ENCODE data around the gene SLC25A1.

SLC25A1 gene

DNA sequence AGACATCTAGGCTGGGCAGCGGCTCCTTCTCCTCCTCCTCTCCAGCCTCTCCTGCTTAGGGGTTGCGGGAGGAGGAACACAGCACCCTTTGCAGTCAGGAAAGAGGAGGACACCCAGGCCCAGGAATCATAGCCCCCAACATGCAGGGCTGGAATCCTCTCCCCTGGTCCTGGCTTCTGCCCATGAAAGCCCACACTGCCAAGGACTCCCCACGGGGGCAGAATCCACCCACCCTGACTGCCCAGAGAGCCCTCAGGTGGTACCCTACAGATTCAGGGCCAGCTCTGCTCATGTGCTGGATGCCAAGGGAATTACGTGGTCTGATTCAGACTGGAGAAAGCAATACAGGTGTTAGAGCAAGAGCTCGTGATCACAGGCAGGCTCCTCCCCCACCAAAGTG is 38.6 kb downstream of the SLC25A1 start:
- DNase-seq (ENCODE audit: low read depth in 2 of 2, low spot score in 1 of 2): no peak

GRCh38 chr22:19139001-19139356 is 39.6 kb downstream of the SLC25A1 start:
- no peak for DNase-seq (ENCODE audit: low read depth in 2 of 2, low spot score in 1 of 2)

DNA sequence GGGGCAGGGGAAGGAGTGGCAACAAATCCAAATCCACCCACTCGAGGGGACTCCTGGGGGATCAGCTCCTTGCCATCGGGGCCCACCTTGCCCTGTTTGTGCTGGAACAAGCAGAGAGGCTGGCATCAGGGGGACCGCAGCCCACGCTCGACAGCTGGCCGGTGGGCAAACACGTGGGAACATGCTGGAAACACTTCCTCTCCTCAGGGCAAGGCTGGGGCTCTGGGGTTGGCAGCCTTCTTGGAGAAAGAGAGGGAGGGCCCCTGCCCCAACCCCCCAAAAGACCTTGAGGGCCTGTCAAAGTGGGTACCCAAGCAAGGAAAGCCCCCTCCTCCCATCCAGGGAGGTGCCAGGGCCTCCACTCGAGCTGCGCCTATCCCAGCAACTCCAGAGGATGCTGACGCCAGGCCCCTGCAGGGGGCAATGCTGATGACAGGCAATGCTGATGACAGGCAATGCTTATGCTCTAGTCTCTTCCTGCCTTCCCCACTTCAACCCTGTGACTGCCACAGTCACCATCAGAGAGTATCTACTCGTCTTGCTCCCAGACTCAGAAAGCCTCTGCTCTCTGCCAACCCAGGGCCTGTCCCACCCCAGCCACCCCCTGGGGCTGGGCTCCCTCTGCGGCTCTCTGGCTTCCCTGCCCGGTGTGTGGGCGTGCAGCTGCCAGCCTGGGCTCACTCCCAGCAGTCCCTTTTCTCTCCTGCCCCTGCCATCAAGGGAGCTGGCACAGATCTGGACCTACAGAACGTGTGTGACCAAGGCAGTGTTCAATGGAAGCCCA is 40.1 kb downstream of the SLC25A1 start:
- DNase-seq (ENCODE audit: low read depth in 2 of 2, low spot score in 1 of 2): no peak

- DNase-seq (ENCODE audit: low read depth in 2 of 2, low spot score in 1 of 2): no peak
Measured at GRCh38 chr22:19137384-19138216, 40.9 kb downstream of the SLC25A1 start.

GRCh38 chr22:19136915-19137314 is 41.6 kb downstream of the SLC25A1 start:
- DNase-seq (ENCODE audit: low read depth in 2 of 2, low spot score in 1 of 2): no peak

GRCh38 chr22:19134874-19135273 is 43.7 kb downstream of the SLC25A1 start:
- DNase-seq (ENCODE audit: low read depth in 2 of 2, low spot score in 1 of 2): no peak

GRCh38 chr22:19134176-19134831 is 44.2 kb downstream of the SLC25A1 start:
- DNase-seq (ENCODE audit: low read depth in 2 of 2, low spot score in 1 of 2): no peak

GRCh38 chr22:19133561-19133960 is 45.0 kb downstream of the SLC25A1 start:
- DNase-seq (ENCODE audit: low read depth in 2 of 2, low spot score in 1 of 2): no peak

DNA sequence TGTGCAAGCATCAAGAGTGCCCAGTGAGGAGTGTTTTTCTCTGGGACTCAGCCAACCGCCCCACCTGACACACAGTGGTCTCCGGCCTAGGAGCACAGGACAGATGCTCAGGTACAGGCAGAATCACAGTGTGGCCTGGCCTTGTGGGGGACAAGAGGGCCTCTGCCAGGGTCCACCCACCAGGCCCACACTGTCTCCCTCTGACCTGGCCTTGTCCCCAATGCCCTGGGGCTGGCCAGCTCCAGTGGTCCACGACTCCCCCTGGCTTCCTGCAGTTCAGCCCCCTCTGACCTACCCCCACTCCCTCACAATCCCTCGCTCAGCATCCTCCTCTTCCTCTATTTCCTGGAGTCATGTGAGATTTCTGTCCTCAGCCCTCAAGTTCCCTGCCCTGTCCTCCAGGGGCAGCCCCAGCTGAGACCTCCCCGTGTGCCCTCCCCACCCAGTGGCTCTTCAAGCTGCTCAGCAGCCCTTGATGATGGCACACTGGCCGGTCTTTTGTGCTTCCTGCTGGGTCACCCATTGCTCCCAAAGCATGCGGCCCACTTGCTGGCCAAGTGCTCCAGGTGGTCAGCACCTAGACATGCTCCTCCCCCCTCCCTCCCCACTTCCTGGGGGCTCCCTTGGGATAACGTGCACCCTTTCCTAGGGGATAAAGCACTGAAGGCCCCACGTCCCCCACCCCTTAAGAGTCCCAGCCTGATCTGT is 45.7 kb downstream of the SLC25A1 start:
- no peak for DNase-seq (ENCODE audit: low read depth in 2 of 2, low spot score in 1 of 2)

GRCh38 chr22:19132153-19132552 is 46.4 kb downstream of the SLC25A1 start:
- no peak for DNase-seq (ENCODE audit: low read depth in 2 of 2, low spot score in 1 of 2)

GRCh38 chr22:19131685-19132015 is 46.9 kb downstream of the SLC25A1 start:
- no peak for DNase-seq (ENCODE audit: low read depth in 2 of 2, low spot score in 1 of 2)

- no peak for DNase-seq (ENCODE audit: low read depth in 2 of 2, low spot score in 1 of 2)
Measured at GRCh38 chr22:19130959-19131684, 47.4 kb downstream of the SLC25A1 start, which contains the start of gene TSSK2. Gene TSSK2 (plus strand): TSS chr22:19131308. CDS start chr22:19131400, 92 bp downstream.

DNA sequence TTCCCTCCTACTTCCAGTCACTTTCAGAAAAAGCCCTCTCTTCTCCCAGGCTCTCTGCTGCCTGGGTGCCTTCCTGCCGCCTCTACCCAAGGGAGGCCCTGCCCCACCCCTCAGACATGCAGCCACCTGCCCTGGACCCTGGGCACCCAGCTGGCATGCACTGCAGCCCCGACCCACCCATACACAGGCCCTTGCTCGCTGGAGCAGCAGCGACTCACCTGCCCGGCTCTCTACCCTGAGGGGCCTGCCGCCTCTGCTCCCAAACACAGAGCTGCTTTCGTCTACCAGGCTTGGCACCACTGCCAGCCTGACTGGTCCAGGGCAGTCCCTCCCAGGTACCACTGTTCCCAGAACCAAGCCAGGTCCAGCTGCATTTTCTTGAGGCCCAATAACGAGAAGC is 48.7 kb downstream of the SLC25A1 start:
- no peak for DNase-seq (ENCODE audit: low read depth in 2 of 2, low spot score in 1 of 2)

DNA sequence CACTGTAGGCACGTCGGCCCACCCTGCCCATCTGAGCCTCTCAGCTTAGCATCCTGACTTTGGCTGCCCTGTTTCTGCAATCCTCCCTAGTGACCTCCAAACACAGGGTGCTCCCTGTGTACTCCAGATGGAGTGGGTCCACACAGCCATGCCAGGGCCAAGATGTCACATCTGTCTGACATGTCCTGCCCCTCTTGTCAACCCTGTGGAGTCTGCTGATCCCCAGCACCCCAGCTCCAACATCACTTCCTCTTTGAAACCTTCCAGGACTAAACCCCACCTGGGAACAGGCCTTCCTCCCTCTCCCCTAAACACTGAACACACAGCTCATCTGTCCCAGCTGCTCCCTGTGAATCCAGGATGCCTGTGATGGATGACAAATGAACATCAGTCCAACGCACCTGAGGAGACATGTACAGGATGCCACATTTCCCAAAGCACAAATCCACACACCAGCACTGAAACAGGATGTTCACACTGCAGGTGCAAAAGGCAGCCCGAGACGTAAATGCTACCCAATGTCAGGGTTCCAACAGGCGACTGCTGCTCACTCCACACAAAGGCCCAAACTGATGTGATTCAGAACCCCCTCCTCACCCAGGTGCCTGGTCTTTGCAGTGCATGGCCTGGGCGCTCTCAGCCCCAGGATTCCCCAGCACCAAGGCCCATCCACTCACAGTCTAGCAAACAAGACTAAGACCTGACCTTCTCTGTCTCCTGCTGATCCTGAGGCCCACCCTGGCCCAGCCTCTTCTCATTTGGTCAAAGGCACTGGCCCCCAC is 49.4 kb downstream of the SLC25A1 start:
- no peak for DNase-seq (ENCODE audit: low read depth in 2 of 2, low spot score in 1 of 2)

DNA sequence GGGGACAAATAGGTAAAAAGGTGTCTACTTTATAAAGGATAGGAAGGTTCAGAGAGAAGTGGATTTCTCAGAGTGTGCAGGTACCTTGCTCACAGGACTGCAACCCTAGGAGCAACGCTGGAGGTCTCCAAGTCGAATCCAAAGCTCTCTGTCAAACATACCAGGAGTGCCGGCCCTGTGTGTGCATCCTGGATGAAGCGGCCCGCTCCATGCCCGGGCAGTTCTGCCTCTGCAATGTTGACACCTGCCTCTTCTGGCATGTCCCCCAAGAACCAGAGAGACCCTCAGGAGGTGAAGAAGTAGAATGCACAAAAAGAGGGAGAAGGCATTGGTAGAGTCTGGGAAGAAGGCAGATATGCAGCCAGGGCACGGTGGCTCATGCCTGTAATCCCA is 50.5 kb downstream of the SLC25A1 start:
- DNase-seq (ENCODE audit: low read depth in 2 of 2, low spot score in 1 of 2): no peak

- DNase-seq (ENCODE audit: low read depth in 2 of 2, low spot score in 1 of 2): no peak
Measured at GRCh38 chr22:19127329-19128008, 51.1 kb downstream of the SLC25A1 start.

- DNase-seq (ENCODE audit: low read depth in 2 of 2, low spot score in 1 of 2): no peak
Measured at GRCh38 chr22:19126309-19127273, 51.9 kb downstream of the SLC25A1 start.
